GM18498 (cell line): ENCODE measurements around the gene NLGN2.

Experiments
- ATAC-seq: cut with Tn5 transposase; IDR thresholded peaks from one replicate; pipeline ENCODE4 v1.9.1; 2021; ENCODE audit warnings: mild to moderate bottlenecking, moderate library complexity; ENCODE audit not compliant: unreplicated experiment

Gene NLGN2

DNA sequence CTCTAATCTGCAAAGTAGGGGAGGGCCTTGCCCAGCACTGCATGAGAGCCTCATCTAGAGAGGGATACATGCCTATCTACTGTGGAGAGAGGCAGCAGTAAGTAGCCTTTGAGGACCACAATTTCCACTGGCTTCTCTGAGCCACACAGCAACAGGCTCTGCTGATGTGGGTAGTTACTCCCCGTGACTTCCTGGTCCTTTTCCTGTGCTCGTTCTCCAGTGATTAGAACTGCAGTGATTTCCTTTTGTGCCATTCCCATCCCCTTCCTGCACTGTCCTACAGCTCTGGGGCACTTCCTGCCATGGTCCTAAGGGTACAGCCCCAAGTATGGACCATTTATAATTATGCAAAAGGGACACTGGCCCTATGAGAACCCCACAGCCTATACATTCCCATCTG, 16.3 kb upstream of the NLGN2 start:
- no peak for ATAC-seq

DNA sequence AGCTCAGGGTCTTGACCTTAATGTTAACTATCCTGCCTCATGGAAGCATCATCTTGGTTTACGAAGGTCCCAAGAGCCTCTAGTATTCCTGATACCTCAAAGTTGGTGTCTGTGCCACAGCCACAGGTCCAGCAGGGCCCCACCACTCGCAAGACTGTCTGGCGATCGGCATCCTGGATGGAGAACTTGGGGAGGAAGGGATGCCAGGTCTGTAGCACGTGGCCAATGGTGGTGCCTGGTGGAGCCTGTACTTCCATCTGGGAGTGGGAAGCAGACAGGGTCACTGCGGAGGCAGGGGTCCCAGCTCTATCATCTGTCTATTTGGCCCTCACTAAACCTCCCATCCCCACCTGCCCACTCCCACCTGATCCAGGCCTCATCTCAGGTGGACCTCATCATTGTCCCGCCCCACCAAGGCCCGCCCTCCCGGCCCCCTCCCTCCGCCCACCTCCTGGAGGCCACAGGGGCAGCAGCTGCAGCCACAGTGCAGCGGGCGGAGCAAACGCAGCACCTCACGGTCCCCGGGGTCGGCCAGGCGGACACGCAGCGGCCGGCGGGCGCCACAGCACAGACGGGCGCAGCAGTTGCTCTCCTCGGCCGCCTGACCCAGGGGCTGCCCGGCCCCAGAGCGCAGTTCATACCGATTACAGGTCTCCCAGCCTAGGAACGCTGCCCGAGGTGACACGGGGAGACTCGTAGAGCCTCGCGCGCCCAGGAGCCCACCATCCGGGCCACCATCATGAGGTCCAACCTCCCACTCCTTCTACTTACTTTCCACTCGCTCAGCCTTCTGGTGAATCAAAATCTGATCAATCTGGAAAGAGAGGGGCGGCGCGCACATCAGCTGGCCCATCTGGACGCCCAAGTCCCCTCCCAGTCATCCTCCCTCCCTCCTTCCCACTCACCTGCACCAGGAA, 14.7 kb upstream of the NLGN2 start:
- ATAC-seq, result no peak

DNA sequence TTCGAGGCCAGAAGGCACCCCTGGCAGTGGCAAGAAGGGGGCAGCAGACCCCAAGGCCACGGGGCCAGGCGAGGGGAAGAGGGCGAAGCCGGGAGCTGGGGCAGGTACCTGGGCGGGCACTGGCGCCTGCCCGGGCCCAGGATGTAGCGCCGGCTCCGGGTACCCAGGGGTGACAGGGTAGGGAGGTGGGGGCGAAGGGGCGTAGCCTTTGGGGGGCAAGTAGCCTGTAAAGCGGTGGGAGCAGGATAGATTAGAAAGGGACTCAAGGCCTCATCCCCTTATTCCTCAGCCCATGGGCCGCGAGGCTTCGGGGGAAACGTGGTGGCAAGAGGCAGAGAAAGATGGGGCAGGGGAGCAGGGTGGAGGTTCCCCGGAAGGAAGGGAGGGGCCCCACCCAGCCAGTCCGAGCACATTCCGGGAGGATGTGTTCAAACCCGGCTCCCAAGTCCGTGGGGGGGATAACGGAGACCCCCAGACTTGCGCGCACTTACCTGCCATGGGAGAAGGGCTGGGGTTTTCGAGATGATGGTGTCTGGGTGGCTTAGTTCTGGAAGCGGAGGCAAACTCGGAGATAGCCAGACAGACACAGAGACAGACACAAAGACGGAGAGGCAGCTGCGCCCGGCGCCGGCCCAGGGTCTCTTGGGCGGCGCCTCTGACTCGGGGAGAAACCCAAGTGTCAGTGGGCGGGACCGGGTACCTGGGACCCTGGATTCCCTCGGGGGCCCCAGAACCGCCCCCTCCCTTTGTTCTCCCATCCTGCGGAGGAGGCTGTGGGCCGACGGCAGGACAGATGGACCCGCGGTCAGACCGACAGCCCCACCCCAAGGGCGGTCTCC, 13.8 kb upstream of the NLGN2 start:
- peak; percentile 48 for ATAC-seq

DNA sequence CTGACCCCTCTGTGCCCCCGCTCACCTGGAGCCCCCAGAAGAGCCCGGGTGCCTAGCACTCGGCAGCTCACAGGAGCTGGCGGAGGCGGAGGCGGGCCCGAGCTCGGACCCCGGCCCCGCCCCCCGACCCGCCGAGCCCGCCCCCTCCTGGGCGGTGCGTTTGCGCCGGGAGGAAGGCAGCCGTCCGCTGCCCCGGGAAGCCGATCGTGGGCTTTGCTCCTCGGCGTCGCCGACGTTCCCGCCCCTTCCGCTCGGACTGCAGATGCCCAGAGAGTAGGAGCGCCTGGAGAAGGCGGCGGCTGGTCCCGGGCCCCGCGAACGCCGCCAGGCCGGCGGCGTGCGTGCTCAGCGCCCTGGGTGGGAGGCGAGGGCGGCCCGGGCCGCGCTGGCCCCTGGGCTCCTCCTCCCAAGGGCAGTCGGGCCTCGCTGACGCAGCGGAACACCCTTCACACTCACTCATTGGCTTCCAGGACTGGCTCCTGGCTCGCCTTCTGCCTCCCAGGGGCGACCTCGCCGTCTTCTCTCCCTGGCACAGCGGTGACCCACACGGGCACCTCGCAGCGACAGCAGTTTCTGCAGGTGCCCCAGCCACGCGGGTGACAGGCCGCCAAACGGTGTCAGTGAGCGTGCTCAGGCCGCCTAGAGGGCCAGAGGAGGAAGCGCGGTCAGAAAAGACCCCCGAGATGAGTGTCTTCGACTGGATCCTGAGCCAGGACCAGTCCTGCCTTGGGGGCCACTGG, 13.0 kb upstream of the NLGN2 start, which contains the start of gene PLSCR3:
PLSCR3 (minus strand) TSS at position 74 of the 740 bp plus-strand sequence. CDS start 415 bp downstream, outside the sequence.
- peak; percentile 87 for ATAC-seq

DNA sequence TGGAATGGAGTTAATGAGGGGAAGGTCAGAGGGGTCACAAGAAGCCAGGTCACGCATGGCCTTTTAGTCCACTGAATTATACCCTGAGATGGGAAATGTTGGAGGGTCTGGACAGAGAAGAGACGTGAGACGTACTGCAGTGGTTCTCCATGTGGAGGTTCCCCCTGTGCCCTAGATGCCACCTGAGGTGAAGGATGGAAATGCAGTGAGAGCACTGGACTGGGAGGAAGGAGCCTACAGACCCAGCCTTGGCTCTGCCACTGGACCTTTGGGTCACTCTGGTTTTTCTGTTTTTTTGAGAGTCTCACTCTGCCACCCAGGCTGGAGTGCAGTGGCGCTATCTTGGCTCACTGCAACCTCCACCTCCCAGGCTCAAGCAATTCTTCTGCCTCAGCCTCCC, 11.5 kb upstream of the NLGN2 start:
- no peak for ATAC-seq

DNA sequence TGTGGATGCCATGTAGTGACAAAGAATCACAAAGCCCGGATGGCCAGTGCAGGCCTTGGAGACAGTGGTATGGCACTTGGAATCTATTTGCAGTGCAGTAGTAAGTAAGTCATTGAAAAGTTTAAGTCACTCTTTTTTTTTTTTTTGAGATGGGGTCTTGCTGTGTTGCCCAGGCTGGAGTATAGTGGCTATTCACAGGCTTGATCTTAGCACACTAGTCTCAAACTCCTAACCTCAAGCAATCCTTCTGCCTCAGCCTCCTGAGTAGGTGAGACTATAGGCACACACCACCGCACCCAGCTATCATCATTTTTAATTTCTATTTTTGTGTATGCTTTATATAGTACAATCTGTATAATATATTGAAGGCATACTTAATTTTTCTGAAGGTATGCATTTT, 9.0 kb upstream of the NLGN2 start:
- ATAC-seq, result no peak

DNA sequence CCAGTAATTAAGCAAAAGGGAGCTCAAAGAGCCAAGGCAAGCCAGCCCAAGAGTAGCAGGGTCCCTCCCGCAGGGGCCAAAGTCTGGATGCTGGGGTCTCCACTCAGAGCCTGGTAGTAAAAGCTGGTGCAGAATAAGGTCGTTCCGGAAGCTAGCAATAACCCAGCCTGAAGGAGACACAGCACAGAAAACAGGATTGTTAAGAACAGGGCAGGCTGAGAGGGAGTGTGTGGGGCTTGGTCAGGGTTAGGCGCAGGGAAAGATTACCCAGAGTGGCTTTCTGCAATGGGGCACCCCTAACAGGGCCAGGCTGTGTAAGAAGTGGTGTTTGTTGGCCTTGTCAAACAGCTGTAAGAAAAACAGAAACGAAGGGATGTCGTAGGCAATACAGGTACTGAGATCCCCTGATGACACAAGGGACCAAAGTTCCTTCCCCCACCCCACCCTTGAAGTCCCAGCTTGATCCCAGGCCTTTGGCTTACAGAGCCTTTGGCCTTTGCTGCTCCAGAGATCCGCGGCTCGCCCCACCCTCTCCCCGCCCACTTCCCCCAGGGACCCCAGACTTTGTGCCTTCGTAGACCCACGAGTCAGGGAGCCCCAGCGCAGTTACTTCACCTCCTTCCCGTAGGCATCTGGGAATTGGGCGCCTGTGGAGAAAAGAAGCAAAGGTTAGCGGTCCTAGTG, 4.5 kb upstream of the NLGN2 start:
- ATAC-seq, result no peak

DNA sequence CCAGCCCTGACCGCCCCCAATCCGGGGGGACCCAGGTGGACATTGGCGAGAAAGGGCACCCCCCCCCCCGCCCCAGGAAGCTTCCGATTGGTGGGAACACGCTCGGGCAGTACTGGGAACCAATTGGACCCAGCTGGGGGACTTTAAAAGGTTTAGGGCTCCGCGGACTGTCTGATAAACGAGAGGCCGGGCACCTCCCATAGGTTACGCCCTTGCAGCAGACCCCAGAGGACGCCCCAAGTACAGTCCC, 4.0 kb upstream of the NLGN2 start:
- ATAC-seq, result no peak

DNA sequence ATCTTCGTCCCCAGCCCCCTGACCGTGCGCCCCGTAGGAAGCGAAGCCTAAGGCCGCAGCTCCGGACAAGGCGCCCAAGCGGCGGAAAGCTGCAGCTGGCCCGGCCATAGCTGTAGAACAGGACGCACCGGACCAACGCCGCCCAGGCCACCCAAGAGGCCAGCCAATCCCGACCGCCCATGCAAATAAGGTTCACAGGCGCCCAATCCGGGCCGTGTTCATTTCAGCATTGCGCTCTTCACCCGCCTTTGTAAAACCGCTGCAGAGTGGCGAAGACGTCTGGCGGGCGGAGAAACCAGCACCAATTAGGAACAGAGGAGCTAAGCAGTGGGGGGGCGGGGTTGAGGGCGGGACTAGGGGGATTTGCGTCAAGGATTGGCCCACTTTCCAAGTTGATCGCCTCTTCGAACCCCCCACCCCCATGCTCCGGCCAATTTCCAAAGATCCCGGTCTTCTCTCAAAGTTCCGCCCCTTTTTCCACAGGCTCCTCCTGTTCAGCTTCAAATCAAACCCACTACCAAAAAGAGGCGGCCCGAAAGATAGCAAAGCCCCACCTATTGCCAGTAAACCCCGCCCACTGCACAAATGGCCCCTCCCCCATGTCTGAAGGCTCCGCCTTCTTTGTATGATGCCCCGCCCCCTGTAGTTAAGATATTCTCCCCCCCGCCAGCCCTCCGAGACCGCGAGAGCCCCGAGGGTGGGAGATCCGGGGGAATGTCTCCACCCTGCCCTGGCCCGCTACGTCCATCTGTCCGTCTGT, 3.5 kb upstream of the NLGN2 start, which contains the start of gene TMEM256:
TMEM256 (minus strand) TSS at position 121 of the 760 bp plus-strand sequence; CDS start at position 108, 13 bp downstream.
- peak; percentile 95 for ATAC-seq

DNA sequence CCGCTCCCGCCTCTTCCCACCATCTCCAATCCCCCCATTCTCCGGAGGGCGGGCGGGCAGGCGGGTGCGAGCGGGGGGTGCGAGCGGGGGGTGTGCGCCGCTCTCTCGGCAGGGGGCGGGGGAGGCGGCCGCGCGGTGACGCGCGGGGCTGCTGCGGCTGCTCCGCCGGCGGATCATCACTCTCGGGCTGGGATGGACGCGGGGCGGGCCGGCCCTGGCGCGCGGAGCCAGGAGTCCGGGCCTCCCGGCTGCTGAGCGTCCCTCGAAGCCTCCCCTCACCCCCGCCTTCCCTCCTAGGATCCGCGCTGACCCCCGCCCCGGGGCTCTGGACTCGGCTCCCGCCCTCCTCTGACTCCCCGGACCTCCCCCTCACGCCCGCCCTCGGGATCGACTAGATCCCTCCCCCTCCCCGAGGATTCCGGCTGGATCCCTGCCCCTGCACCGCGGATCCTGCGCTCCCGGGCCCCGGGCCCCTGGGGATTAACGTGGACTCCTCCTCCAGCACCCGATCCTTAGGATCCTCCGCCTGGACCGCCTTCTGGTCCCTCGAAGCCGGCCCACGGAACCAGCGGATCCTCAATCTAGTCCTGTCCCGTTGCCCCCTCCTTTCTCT, 2.8 kb upstream of the NLGN2 start:
- peak; percentile 3 for ATAC-seq

DNA sequence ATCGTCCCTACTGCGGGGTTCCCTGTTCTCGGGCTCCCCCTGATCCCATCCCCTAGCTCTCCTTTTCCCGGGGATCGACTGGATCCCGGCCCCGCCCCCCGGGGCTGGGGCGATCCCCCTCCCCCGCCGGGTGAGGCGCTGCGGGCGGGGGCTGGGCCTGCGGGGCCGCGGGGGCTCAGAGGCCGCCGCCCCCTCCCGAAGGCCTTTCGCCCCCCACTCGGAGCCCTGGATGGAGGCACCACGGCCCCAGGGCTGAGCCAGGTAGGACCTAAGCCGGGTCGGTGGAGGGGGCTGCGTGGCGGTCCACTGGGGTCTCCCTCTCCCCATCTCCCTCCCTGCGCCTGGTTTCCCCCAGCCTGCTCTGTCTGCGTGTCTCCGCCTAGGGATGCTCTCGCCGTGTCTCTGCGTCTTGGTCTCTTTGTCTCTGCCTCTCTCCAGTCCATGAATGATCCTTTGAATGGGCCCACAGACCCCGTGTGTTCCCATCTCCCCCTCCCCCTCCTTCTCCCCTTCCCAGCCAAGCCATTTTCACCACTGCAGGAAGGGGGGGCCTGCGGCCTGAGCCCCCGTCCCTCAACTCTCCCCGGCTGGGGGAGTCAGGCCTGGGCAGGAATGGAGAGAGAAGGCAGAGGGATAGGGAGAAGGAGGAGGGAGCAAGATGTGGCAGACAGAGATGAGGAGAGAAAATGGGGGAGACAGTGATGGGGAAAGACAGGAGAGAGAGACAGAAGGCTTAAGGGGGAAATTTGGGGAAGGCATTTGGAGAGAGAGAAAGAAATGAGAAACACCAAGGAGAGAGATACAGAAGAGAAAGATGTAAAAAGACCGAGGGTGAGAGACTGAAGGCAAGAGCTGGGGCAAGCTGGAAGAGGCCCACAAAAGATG, 2.1 kb upstream of the NLGN2 start:
- no peak for ATAC-seq

DNA sequence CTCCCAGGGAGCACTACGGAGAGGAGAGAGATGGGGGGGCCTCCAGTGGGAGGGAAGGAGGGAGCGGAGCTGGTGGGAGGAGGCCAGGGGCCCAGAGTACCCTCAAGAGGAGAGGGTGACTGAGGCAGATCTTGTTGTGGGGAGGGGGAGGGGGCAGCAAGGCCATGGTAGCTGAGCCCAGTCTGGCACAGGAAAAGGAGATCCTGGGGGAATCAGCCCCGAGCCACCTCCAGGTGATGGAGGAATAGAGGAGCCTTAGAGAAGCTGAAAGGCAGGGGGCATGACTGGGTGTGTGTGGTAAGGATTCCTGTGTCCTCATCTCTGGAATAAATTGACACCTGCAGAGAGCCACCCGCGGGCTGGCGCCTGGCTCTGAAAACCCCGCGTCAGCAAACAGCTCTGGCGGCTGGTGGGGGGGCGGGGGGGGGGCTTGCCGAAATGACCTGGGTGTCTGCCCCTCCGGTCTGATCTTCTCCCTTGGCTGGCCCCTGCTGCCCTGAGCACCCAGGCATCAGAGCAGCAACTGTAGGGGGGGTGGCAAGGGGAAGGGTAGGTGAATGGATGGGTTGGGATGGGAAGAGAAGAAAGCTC, 1.3 kb upstream of the NLGN2 start:
- no peak for ATAC-seq

DNA sequence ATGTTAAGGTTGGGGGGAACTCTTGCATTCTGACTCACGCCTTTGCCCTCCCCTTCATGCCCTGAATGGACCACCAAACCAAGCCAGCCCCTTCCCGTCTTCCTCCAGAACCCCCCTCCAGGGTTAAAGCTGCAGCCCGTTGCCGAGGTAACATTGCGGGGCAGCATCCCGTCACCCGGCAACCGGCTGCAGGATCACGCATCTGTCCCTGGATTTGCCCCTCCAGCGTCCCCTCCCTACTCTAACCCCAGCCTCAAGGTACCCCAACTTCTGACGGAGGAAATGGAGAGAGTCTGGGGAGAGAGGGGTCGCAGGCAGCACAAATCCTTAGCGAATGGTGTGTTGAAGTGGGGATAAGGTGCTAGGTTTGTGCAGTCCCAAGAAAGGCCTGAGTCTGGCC, 563 bp upstream of the NLGN2 start:
- ATAC-seq, result no peak

DNA sequence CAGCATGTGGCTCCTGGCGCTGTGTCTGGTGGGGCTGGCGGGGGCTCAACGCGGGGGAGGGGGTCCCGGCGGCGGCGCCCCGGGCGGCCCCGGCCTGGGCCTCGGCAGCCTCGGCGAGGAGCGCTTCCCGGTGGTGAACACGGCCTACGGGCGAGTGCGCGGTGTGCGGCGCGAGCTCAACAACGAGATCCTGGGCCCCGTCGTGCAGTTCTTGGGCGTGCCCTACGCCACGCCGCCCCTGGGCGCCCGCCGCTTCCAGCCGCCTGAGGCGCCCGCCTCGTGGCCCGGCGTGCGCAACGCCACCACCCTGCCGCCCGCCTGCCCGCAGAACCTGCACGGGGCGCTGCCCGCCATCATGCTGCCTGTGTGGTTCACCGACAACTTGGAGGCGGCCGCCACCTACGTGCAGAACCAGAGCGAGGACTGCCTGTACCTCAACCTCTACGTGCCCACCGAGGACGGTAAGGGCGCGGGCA, 645 bp downstream of the NLGN2 start:
- no peak for ATAC-seq

DNA sequence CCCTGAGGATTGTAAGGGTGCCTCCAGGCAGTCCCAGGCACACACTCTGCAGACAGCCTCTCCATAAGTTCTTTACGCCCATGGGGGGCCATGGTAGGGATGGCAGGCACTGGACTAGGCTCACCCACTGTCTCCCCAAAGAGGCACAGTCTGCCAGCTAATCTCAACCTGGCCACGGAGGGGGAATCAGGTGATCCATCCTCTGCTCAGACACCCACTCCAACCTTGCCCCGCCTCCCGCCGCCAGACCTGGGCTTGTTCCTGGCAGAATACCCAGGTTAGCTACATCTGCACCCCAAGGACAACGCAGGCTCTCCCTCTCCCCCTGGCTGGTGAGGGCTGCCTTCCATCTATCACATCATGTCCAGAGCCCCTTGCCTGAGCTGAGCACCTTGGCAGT, 1.2 kb downstream of the NLGN2 start:
- ATAC-seq, result no peak

DNA sequence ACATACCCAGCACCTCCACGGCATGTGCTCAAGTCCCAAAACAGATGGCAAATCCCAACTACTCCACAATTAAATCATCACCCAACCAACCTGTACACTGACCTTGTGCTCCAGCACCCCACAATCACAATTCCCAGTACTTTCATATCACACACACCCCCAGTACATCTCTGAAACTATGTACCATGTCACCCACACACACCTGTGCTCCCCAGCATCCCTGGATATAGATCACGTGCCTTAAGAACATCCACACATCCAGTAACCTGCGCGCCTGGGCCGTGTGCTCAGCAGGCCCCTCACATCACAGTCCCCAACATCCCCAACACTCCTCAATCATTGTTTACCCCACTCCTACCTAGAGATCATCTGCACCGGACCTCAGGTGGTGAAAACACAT, 2.1 kb downstream of the NLGN2 start:
- ATAC-seq, result no peak

DNA sequence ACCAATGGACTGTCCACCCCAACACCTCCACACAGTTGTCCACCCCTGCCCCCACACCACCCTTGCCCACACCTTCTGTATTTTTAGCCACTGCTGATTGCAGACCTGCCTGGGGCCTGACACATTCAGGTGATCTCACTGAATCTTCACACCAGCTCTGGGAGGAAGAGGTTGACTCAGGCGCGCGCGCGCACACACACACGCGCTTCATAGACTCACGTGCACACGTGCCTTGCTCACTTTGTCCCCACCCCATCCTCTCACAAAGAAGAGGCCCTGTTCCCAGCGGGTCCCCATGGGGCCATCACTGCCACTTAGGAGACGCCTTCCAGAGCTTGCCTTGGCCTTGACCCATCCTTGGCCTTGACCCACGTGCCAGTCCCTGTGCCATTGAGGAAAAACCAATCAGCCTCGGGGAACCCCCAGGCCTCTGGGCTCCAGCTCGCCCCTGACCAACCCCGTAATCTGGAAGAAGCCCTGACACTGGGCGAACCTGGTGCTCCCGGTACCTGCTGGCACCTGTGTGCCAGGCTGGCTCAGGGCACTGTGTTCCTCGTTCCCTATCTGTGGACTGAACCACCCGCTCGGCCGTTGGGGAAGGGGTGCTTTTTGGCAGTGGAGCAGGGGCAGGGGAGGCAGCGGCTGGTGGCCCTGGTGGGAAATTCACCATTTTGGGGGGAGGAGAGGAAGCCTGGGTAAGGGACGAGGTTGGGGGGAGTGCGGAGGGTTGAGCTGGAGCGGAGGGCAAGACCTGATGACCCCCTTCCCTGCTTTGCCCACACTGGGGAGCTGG, 3.2 kb downstream of the NLGN2 start:
- no peak for ATAC-seq
